Kidney (tissue), 14 donors: ENCODE data around the gene C16orf95. TPM values are rescaled to one million over a fixed set of nuclear protein-coding genes. Genes with fewer than 3 reads are reported as not detected.
A peak's percentile ranks its signal among the peaks of the same experiment; 100 is the strongest.

Source experiments
- DNase-seq, 5 donors: peaks; one replicate each; pipeline ENCODE4 v3.0.0-alpha.2; 2013 to 2020
- FAIRE-seq: peaks from 2 replicates; lab custom pipeline; 2012; peaks lifted over from hg19 to GRCh38; lab: Jason Lieb, UNC
- H3K27ac ChIP-seq, 2 donors: one replicate each; pipeline ENCODE4 v1.7.0; 2013; ENCODE audit warnings: low read depth in 2 of 2, low read length in 2 of 2, inconsistent platforms in 1 of 2
- H3K27me3 ChIP-seq: one replicate; pipeline ENCODE4 v1.7.1; 2013; ENCODE audit warnings: low read length, inconsistent platforms; ENCODE audit not compliant: control insufficient read depth, insufficient read depth
- H3K36me3 ChIP-seq, 3 donors: one replicate each; pipeline versions ENCODE4 v1.7.0 to v1.7.1; 2013; ENCODE audit warnings: low read length in 3 of 3, control low read depth in 1 of 3, inconsistent platforms in 1 of 3; ENCODE audit not compliant: insufficient read depth in 3 of 3, control insufficient read depth in 2 of 3
- H3K4me1 ChIP-seq, 3 donors: one replicate each; pipeline versions ENCODE4 v1.7.0 to v1.7.1; 2013; ENCODE audit warnings: low read length in 3 of 3, inconsistent platforms in 1 of 3, low read depth in 1 of 3; ENCODE audit not compliant: control insufficient read depth in 2 of 3, insufficient read depth in 2 of 3
- H3K4me3 ChIP-seq, 3 donors: one replicate each; pipeline versions ENCODE4 v1.7.0 to v1.8.1; 2013; ENCODE audit warnings: low read length in 3 of 3, control low read depth in 1 of 3, inconsistent platforms in 1 of 3
- H3K9ac ChIP-seq, 3 donors: one replicate each; pipeline versions ENCODE4 v1.7.0 to v1.7.1; 2013; ENCODE audit warnings: low read length in 3 of 3, control low read depth in 1 of 3, inconsistent platforms in 1 of 3
- H3K9me3 ChIP-seq, 3 donors: one replicate each; pipeline versions ENCODE4 v1.7.0 to v1.7.1; 2013; ENCODE audit warnings: low read length in 3 of 3, control low read depth in 1 of 3, inconsistent platforms in 1 of 3; ENCODE audit not compliant: control insufficient read depth in 2 of 3, insufficient read depth in 1 of 3
- intact Hi-C: fragments of 100-400 bp; cut with DNase I; formaldehyde crosslinking; loops from one replicate; pipeline ENCODE4 v1.11.1; 2022
- polyA plus RNA-seq: library from polyadenylated mRNA; stranded (reverse); fragments of 350-450 nt; fragmentation: Illumina TruSeq; extraction: RNeasy Lipid Tissue Mini Kit (QIAGEN cat#74804); gene quantifications from one replicate; pipeline ENCODE4 v1.2.3, GENCODE V29; 2014; ENCODE audit warnings: low read depth, low replicate concordance; ENCODE audit not compliant: insufficient read depth
- total RNA-seq: library from RNA; stranded (reverse); fragmentation: NEBNext Ultra II Directional; extraction: Animal tissue kit (Norgen Biotek cat#: 25700); gene quantifications from one replicate; pipeline ENCODE4 v1.2.1, GENCODE V29; 2021
- TF ChIP-seq, protein P1 (sequence below): IDR thresholded peaks from 3 replicates; pipeline ENCODE4 v1.5.1; 2012; ENCODE audit warnings: mild to moderate bottlenecking, moderate library complexity, borderline replicate concordance; ENCODE audit not compliant: insufficient read depth; ENCODE audit errors: extremely low read depth
- donor health status: control.
- donor health status: control.
- donor health status: control.
- donor health status: control.
- donor health status: control.
- donor health status: DM: yes; HTN: yes; CAD: no.
- donor health status: Normal renal cell carcinoma (clear cell type).

Gene C16orf95
- total and polyA plus RNA-seq, 2 donors from 2014 or later: 2.5 to 11.5 TPM

DNA sequence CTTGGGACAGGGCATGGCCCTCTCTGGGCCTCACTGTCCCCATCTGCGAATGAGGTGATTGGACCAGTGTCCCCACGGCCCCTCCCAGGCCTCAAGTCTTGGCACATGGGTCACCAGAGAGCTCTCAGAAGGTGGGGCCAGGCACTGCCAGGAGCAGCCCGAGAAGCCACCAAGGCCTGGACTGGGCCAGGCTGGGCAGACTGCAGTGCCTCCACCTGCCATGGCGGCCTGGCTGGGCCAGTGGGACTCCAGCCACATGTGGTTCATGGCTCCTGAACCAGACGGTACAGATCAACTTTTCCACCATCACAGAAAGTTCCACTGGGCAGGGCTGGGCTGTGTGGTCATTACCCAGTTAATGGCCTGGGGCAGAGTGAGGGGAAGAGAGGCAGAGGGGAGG lies 19.8 kb downstream of the C16orf95 start:
- intact Hi-C loops: no loop called here

DNA sequence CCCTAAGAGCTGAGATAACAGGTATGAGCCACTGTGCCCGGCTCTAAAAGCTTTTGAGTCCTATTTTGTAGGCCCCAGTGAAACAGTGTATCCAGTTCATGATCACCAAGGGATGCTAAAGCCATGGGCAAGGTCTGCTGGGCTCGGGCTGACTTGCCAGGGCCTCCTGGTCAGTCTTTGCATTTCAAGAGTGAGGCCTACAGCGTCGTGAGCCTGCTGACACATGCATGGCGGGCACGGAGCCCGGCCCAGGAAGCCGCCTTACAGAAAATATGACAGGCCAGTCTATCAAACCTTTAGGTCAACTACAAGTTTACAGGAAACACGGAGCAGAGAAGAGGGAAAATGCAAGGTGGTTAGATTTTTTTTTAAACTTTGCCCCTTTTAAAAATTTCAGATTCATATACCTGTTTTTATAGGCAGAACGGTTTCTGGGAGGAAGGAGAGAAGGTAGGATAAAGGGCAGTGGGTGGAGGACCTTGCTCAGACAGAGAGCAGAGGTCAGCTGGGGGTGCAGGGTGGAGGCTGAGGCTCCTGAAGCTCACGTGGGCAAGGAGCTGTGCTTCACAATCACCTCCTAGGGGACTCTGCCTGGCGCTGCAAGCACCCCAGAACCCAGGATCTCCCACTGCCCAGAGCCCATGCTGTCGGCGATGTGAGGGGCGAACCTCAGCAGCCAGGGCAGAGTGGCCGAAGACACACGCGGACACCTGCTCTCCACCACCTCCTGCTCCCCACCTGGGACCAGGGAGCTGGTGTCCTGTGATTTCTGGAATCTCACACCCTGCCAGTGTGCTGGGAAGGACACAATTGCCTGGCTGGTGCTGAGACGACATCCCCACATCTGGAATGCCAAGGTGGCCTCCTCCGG lies 21.3 kb downstream of the C16orf95 start:
- H3K36me3 ChIP-seq: no peaks in the 10 kb centered on the region
- TF ChIP-seq, protein P1, sequence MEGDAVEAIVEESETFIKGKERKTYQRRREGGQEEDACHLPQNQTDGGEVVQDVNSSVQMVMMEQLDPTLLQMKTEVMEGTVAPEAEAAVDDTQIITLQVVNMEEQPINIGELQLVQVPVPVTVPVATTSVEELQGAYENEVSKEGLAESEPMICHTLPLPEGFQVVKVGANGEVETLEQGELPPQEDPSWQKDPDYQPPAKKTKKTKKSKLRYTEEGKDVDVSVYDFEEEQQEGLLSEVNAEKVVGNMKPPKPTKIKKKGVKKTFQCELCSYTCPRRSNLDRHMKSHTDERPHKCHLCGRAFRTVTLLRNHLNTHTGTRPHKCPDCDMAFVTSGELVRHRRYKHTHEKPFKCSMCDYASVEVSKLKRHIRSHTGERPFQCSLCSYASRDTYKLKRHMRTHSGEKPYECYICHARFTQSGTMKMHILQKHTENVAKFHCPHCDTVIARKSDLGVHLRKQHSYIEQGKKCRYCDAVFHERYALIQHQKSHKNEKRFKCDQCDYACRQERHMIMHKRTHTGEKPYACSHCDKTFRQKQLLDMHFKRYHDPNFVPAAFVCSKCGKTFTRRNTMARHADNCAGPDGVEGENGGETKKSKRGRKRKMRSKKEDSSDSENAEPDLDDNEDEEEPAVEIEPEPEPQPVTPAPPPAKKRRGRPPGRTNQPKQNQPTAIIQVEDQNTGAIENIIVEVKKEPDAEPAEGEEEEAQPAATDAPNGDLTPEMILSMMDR: no peak
- DNase-seq (no peak), FAIRE-seq (no peak)
- no peaks in the 10 kb centered on the region for H3K9me3 ChIP-seq
- H3K27ac ChIP-seq: no peak overlapping the region
- no peak overlapping the region for H3K9ac ChIP-seq
- intact Hi-C loops: no loop called here
- no peak overlapping the region for H3K4me3 ChIP-seq
- H3K4me1 ChIP-seq: no peaks in the 10 kb centered on the region
- H3K27me3 ChIP-seq: no peaks in the 10 kb centered on the region

More for the DNA sequence above, 19.8 kb downstream of the C16orf95 start:
- Histone ChIP-seq H3K36me3 (no peaks in the 10 kb centered on the region), H3K27me3 (no peaks in the 10 kb centered on the region), H3K4me3 (no peak overlapping the region), H3K9ac (no peak overlapping the region), H3K4me1 (no peaks in the 10 kb centered on the region), H3K9me3 (no peaks in the 10 kb centered on the region), H3K27ac (no peak overlapping the region)
- DNase-seq (no peak), FAIRE-seq (no peak)
- TF ChIP-seq, protein P1: no peak

DNA sequence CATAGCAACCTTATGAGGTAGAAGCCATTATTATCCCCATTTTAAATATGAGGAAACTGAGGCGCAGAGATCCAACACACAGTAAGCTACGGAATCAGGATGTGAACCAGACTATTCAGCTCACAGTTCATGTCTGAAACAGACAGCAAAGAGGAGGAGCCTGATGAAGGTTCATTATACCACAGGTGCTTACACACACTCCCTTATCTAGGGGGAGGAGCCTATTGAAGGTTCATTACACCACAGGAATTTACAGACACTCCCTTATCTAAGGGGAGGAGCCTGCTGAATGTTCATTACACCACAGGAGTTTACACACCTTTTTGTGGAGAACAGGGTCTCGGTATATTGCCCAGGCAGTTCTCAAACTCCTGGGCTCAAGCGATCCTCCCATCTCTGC lies 21.9 kb downstream of the C16orf95 start:
- Histone ChIP-seq H3K27me3 (no peaks in the 10 kb centered on the region), H3K4me3 (no peak overlapping the region), H3K36me3 (no peaks in the 10 kb centered on the region), H3K4me1 (no peaks in the 10 kb centered on the region), H3K27ac (no peak overlapping the region), H3K9ac (no peak overlapping the region), H3K9me3 (no peaks in the 10 kb centered on the region)
- intact Hi-C loops: no loop called here
- peak in 1 of 5 donors; percentile 44 for DNase-seq
- TF ChIP-seq, protein P1: no peak
- FAIRE-seq: no peak
